Loucy (cell line): Measurements from ENCODE around the gene F5.

ENCODE experiments used
- CTCF ChIP-seq: fragments of 200-600 bp; sonication (generic); conservative IDR thresholded peaks from 2 replicates; pipeline ENCODE4 v1.5.1; 2014; ENCODE audit warnings: mild to moderate bottlenecking, antibody characterized with exemption, low read length
- EZH2phosphoT487 ChIP-seq: fragments of 200-600 bp; IDR thresholded peaks from 2 replicates; pipeline ENCODE4 v1.6.1; 2018; ENCODE audit warnings: antibody characterized with exemption, mild to moderate bottlenecking, moderate library complexity, borderline replicate concordance

- TF ChIP-seq CTCF (no peak), EZH2phosphoT487 (no peak)
Observed at GRCh38 chr1:169511316-169512005, 74.8 kb downstream of the F5 start.
